ENCODE measurements around the gene ZNF366.

DNA sequence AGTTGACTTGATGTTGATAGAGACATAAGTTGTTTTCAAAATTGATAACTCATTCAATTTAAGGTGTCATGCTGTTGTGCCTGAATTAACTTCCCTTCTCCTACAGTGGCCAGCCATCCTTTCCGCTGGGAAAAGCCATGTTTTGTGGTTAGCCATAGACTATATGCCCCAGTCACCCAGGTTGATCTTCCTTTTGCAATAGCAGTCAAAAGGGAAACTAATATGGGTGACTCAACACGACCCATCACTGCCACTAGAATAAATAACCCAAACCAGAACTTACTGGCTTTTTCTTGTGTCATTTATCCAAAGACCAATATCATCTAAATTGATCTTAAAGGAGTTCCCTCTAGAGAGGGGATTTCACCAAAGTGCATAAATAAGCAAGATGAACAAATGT, 99.7 kb downstream of the ZNF366 start:
- TF ChIP-seq, protein P1, sequence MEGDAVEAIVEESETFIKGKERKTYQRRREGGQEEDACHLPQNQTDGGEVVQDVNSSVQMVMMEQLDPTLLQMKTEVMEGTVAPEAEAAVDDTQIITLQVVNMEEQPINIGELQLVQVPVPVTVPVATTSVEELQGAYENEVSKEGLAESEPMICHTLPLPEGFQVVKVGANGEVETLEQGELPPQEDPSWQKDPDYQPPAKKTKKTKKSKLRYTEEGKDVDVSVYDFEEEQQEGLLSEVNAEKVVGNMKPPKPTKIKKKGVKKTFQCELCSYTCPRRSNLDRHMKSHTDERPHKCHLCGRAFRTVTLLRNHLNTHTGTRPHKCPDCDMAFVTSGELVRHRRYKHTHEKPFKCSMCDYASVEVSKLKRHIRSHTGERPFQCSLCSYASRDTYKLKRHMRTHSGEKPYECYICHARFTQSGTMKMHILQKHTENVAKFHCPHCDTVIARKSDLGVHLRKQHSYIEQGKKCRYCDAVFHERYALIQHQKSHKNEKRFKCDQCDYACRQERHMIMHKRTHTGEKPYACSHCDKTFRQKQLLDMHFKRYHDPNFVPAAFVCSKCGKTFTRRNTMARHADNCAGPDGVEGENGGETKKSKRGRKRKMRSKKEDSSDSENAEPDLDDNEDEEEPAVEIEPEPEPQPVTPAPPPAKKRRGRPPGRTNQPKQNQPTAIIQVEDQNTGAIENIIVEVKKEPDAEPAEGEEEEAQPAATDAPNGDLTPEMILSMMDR (IDR thresholded peaks at IDR 0.05) = no peak
- no peak for TF ChIP-seq POLR2A (IDR thresholded peaks at IDR 0.05)
